Measurements from ENCODE around the gene TAGLN.

Gene TAGLN

DNA sequence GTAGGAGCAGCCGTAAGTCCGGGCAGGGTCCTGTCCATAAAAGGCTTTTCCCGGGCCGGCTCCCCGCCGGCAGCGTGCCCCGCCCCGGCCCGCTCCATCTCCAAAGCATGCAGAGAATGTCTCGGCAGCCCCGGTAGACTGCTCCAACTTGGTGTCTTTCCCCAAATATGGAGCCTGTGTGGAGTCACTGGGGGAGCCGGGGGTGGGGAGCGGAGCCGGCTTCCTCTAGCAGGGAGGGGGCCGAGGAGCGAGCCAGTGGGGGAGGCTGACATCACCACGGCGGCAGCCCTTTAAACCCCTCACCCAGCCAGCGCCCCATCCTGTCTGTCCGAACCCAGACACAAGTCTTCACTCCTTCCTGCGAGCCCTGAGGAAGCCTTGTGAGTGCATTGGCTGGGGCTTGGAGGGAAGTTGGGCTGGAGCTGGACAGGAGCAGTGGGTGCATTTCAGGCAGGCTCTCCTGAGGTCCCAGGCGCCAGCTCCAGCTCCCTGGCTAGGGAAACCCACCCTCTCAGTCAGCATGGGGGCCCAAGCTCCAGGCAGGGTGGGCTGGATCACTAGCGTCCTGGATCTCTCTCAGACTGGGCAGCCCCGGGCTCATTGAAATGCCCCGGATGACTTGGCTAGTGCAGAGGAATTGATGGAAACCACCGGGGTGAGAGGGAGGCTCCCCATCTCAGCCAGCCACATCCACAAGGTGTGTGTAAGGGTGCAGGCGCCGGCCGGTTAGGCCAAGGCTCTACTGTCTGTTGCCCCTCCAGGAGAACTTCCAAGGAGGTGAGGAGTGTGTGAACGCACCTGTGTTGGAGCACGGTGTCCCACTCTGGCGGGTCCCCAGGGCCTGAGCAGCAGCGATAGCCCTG, at the start of gene TAGLN:
TSS of gene TAGLN (plus strand) at position 318 of the 863 bp plus-strand sequence. CDS start 3,644 bp downstream, outside the sequence.
- no peak for DNase-seq

DNA sequence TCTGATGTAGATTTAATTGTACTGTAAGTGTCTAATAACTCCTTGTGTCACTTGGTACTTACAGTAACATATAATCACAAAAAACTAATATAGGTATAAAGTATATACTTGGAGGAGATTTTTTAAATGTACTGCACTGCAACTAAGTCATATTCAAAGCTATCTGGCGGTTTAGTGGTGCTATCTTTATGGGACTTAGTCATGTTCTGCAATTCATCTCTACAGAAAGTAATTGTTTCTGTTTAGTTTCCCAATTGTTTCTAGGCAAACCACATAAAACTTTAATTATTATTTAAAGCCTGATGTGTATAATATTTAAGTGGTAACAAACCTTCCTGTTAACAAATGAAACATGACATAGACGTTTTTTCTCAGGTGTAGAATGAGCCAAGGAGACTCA, 47.1 kb upstream of the TAGLN start:
- no peak for DNase-seq

DNA sequence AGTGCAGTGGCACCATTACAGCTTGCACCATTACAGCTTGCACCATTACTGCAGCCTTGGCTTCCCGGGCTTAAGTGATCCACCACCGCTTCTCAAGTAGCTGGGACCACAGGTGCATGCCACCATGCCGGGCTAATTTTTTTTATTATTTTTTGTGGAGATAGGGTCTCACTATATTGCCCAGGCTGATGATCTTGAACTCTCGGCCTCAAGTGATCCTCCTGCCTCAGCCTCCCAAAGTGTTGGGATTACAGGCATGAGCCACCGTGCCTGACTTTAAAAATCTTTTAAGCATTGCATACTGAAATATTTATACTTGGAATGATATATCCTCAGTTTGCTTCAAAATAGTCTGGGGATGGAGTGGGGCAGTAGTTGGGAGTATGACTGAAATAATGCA, 44.7 kb upstream of the TAGLN start:
- no peak for DNase-seq

DNA sequence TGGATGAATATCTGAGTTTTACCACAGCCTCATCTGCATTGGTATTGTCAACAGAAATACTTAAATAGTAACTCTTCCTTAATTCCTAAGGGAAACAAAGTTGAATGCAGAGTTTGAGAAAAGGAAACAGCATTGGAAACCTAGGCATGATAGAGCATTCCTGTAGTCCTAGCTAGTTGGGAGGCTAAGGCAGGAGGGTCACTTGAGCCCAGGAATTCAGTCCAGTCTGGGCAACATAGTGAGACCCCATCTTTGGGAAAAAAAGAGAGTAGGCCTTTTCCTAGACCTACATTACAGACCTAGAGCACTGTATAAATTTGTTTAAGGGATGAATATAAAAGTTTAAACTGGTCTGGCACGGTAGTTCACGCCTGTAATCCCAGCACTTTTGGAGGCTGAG, 41.7 kb upstream of the TAGLN start:
- no peak for DNase-seq

DNA sequence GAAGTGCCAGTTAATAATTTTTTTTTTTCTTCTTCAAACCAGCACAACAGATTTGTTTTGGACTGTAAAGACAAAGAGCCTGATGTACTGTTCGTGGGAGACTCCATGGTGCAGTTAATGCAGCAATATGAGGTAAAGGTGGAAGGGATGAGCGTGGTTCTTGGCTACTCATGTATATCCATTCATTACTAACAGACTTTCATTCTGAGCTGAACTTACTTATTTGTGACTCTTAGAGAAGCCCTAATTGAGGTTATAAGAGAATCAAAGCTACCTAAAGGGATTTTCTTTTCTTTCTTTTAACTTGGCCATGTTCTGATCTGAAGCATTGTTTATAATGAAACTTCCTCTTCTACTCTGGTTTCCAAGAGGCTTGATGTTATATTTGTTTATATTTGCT, 39.3 kb upstream of the TAGLN start:
- DNase-seq: no peak

DNA sequence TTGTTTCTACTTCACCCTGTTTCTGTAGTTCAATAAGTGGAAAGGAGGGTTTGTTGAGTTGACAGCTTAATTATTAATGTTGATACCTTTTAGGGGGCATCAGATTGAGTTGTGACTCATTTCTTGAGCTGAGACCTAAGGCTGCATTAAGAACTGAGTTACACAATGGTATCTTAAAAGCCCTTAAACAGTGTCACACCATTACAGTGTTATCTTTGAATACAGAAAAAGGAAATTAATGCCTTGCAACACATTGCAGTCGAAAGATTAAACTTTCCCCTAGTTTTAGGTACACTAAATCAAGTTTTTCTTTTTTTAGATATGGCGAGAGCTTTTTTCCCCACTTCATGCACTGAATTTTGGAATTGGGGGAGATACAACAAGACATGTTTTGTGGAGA, 38.3 kb upstream of the TAGLN start:
- no peak for DNase-seq

DNA sequence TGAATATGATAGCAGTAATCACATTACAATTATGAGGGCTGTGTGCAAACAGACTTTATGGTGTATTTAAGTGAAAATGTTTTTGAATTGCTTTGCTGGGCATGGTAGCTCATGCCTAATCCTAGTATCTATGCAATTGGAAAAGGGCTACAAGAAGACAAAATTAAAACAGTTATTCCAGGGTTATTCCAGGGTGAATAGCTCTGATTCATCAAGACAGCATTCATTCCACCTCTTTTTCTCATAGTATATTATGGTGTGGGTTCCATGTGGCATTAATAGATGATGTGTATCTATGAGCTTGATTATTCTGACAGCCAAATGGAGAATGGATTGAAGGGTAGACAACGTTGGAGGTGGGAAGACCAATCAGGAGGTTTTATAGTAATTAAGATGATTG, 32.7 kb upstream of the TAGLN start:
- no peak for DNase-seq

DNA sequence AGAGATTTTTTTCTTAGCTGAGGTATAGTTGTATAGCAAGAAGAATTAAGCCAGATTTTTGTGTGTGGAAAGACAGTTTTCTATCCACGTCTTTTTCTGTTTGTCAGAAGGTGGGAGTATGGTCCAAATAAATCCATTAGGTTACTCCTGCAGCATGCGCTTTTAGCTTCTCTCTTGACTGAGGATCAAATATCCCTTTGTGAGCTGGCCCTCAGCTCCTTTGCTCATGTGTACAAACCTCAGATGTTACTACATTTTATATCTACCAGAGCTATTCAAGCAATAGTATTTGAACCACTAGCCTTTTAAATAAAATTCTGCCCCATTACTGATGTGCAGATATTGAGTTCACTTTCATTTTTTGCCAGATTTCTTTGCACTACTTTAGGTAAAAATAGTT, 29.4 kb upstream of the TAGLN start:
- DNase-seq: no peak

DNA sequence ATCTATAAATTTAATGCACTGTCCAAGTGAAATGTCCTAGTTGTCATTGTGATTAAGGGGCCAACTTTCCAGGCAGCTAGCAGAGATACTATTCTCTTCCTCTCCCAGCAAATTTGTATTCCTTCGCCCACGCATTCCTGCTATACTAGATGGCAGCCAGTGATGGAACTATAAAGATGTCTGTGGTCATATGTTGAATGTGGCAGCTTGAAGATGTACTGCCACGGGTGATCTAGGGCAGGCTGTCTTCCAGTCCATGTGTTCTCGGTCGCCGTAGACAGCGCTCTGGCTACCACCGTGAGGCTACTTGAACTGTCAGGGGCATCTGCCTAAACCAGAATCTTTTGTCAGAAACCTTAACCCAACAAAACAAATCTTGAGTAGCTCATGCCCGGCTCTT, 29.0 kb upstream of the TAGLN start:
- no peak for DNase-seq

DNA sequence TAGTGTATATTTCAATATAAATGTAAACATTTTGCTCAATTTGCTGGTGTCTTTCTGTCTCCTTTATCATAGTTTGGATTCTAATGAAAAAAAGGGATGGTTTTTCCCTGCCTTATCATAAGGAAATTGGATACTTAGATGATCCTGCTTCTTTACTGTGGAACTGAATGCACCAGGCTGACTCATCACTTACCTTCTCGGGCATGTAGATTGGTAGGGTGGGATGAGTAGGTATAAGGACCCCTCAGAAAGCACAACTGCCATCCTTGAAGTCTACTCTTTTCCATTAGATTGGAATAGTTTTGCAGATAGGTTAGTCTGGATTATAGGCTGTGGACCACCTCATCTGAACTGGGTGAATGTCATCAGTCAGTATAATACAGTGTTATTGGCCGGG, 28.2 kb upstream of the TAGLN start:
- DNase-seq: no peak

DNA sequence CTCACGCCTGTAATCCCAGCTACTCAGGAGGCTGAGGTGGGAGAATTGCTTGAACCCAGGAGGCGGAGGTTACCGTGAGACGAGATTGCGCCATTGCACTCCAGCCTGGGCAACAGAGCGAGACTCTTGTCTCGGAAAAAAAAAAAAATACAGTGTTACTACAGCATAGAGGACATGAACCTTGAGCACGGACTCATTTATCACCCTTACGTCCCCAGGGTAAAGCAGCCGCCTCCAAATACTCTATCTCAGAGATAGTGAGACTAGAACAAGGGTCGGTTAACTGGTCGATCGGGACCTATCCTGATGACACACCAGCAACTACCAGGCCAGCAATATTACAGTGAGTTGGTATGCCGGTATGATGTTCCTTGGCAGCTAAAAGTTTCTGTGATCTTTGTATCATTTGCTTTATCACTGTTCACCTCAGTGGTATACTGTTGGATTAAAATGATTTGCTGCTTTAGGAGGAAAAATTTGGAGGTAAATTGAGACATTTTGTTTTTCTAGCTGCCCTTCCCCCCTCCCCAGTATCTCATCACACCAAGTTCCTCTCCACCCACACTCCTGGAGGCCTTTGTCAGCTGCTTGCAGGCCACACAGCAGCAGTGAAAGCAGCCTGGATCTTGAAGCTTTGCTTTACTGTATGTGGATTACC, 27.6 kb upstream of the TAGLN start:
- no peak for DNase-seq

DNA sequence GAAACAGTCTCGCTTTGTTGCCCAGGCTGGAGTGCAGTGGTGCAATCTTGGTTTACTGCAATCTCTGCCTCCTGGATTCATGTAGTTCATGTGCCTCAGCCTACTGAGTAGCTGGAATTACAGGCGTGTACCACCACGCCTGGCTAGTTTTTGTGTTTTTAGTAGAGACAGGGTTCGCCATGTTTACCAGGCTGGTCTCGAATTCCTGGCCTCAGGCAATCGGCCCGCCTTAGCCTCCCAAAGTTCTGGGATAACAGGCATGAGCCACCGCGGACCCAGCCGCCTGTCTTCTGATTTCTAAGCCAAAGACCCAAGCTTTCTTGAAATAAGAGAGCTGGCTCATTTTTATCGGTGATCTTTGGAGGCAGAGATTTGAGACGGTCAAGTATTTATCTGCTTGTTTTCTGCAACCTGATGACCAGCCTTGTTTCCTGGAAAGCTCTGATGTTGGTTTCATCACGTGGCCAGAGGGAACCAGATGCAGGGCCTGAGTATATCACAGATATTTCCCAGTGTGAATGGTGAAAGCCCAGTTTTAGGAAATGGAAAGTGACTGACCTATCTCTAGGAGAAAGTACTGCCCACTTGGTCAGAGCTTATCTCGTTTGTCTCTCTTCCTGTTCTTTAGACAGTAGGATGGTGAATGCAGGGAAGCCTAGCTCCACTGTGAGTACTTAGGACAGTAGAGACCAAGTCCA, 26.3 kb upstream of the TAGLN start:
- no peak for DNase-seq

DNA sequence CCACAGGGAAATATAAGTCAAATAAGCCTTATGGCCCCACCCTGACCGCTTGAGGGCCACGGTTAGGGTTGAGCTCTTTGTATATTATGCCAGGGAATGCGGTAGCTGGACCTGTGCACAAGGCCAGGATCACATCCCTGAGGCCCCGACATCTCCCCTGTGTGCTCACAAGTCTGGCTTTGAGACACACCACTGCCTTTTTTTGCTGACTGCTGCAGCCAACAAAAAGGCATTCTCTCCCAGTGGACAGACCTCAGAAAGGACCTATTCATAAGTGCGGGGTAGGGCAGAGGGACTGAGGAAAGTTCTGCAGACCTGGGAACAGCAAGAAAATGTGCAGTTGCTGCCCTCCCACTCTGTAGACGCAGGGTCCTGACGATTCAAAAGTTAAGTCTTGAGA, 24.1 kb upstream of the TAGLN start:
- DNase-seq: no peak

DNA sequence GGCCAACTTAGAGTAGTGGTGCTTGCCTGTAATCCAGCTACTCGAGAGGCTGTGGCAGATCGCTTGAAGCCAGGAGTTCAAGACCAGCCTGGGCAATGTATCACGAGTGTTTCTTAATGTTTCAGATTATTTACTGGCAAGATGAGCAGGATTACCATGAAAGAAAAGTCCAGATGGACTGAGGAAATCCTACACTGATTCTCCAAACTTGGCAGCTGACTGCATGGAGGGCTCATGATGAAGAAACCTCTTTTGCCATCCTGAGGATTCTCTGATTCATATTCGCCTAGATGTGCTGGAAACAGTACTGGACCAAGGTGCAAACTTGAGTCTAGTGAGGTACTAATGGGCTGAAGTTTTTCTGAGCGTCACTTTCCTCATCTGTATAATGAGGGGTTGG, 23.4 kb upstream of the TAGLN start:
- no peak for DNase-seq

DNA sequence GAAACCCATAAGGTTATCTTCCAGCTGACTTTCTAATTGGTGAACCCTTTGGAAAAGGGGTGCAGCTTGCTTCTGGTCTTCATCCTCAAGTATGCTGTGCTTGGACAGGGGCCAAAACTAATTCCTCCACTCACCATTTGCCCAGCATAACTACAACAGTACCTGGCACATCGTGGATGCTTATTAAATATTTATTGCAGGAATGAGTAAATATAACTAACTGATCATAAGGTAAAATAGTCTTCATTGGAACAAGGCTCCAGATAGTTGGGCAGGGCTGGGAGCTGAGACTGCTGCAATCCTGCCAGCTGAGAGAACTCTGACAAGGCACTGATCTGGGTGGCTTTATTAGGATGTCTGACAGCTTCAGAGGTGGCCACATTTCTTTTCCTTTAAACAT, 23.0 kb upstream of the TAGLN start:
- no peak for DNase-seq

DNA sequence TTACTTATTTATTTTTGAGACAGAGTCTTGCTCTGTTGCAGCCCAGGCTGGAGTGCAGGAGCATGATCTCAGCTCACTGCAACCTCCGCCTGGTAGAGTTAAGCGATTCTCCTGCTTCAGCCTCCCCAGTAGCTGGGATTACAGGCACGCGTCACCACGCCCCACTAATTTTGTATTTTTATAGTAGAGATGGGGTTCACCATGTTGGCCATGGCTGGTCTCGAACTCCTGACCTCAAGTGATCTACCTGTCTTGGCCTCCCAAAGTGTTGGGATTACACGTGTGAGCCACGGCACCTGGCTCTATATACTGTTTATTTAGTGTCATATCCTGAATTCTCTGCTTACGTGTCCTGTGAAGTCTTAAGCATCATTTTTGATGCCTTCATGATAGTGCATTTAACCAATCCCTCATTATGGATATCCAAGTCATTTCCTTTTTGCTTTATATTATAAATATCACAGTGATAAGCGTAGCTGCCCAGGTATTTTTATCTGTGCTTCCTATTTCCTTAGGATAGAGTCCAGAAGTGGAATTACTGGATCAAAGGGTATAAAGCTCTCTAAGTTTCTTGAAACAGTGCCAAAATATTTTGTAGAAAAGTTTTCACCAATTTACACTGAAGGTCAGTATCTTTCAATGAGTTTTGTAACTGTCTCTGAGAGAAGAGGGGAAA, 21.5 kb upstream of the TAGLN start:
- DNase-seq: no peak

DNA sequence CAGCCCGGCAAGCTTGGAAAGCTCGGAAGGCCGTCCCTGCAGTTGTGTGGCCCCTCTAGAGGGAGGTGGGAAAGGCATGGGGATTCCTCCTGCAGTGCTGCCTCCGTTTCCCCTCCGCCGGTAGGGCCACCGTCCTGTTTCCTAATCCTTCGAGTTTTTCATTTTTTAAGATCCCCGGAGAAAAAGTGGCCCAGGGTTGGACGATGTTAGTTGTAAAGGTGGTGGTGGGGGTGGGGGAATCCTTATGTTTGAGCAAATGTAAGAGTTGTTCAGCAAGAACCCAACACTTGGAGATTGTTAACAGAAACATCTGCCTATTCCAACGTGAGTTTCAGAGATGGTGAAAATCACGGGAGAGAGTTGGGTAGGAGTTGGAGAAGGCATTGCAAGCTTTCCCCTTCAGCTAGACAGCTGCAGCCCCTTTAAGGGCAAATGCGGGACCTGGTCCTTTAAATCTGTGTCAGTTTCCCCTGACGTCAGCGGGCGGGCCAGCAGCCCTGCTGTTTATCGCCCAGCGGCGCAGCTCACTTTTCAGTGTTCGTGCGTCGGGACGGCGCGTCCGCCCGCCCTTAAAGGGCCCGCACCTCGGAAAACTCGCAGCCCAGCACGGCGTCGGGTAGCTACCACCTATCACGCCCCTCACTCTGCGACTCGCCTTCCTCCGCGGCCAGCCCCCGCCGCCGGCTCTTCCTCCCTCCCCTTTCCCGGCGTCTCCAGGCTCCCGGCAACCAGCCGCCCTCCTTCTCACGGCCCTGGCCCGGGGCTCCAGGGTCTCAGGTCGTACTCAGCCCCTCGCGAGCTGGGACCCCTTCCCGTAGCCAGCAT, 20.7 kb upstream of the TAGLN start, which contains the start of gene SIDT2:
TSS of gene SIDT2 (plus strand) at position 534 of the 825 bp plus-strand sequence. CDS start 521 bp downstream, outside the sequence.
- DNase-seq: peak; percentile 89

DNA sequence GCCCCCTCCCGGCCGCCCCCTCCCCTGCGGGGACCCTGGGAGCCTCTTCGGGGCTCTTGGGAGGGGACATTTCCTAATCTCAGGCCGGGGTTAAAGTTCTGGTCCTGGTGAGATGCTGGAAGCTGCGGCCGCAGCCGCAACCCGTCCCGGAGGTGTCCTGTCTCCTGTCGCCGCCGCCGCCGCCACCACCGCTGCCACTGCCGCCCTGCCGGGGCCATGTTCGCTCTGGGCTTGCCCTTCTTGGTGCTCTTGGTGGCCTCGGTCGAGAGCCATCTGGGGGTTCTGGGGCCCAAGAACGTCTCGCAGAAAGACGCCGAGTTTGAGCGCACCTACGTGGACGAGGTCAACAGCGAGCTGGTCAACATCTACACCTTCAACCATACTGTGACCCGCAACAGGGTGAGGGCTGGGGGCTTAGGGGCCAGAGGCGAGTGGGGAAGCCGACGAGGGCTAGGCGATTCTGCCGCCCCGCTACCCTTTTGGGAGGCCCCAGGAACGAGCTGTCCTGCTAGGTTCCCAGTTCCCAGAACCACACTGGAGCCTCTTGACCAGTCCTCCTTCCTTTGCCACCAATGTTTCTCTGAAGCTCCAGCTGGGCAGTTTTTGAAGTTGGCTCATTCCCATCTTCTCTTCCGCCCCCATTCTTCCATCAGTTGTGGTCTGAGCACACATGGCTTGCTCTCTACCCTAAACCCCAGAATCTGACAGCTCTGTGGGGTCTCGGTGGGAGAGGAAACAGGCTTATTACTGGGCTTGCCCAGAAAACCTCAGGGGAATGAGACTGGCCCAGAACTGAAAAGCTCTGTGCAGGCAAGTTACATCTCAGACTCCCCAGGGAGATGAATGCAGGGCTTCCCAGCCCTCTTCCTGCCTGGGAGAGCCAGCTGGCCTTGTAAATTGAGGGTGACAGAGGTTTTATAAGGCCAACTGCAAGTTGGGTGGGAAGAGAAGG, 19.8 kb upstream of the TAGLN start:
- DNase-seq: no peak

DNA sequence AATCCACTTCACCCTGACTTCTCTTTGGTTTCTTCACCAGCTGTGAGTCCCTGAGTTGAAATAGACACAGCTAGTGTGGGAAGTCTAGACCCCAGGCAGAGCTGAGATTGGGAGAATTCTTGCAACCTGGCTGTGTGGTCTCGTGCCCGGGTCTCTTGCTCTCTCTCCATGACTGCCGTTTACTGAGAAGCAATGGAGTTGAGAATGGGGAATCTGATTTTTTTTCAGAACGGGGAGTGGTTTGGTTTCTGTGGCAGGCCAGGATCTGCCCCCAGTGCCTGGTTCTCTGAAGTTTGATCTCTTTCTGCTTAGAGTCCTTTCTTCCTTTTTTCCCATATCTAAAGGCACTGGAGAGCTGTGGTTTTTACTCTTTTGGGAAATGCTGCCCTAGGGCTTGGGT, 19.1 kb upstream of the TAGLN start:
- DNase-seq: no peak

DNA sequence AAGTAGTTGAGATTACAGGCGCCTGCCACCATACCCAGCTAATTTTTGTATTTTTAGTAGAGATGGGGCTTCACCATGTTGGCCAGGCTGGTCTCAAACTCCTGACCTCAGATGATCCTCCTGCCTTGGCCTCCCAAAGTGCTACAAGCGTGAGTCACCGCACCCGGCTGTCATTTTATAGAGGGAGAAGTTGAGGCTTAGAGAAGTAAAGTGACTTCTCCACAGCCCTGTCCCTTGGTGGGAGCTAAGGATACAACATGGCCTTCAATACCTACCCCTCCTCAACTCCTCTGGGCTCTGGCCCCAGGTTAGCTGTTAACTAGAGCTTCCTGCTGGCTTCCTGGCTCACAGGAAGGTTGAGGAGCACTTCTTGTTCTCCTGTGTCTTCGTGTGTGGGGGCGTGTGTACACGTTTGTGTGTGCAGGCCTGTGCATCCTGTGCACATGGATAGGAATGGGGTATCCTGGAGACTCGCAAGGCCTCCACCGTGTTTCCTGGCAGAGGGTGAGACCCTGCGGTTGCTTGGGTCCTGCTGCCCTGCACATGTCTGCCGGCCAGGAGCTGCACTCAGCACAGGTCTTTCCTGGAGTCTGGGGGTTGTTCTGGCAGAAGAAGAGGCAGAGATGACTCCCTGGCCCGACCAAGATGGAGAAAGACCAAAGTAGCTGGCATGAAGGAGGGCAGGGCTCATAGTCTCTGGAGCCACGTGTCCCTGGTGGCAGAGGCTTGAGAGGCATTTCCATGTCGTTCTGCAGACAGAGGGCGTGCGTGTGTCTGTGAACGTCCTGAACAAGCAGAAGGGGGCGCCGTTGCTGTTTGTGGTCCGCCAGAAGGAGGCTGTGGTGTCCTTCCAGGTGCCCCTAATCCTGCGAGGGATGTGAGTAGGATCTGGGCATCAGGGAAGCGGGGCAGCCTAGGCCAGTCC, 18.2 kb upstream of the TAGLN start:
- no peak for DNase-seq
